KOPT-K1 (cell line): ENCODE results near the gene WBP2.
"Not testable (repeated sequence)": the region's sequence is repeated elsewhere in the genome, so short reads cannot be mapped to it uniquely, and the experiment has no call there.

Experiments used
- H3K27ac ChIP-seq: fragments of 200-600 bp; sonication (generic); 2 replicates; pipeline ENCODE4 v1.5.1; 2016; ENCODE audit warnings: antibody characterized with exemption, mild to moderate bottlenecking, low read depth, low read length; ENCODE audit not compliant: poor library complexity, severe bottlenecking
- H3K36me3 ChIP-seq: fragments of 200-600 bp; sonication (generic); 2 replicates; pipeline ENCODE4 v1.5.1; 2017; ENCODE audit warnings: antibody characterized with exemption, mild to moderate bottlenecking, low read length, moderate library complexity; ENCODE audit not compliant: insufficient read depth
- H3K9me3 ChIP-seq: fragments of 200-600 bp; sonication (generic); 2 replicates; pipeline ENCODE4 v1.5.1; 2017; ENCODE audit warnings: antibody characterized with exemption, low read length, mild to moderate bottlenecking; ENCODE audit not compliant: insufficient read depth, poor library complexity, severe bottlenecking

The WBP2 gene

GRCh38 chr17:75812096-75813013 lies 42.8 kb downstream of the WBP2 start:
- H3K27ac ChIP-seq = no peak overlapping the region
- peaks cover 93% of the 10 kb centered on the region for H3K36me3 ChIP-seq
- no peaks in the 10 kb centered on the region for H3K9me3 ChIP-seq

DNA sequence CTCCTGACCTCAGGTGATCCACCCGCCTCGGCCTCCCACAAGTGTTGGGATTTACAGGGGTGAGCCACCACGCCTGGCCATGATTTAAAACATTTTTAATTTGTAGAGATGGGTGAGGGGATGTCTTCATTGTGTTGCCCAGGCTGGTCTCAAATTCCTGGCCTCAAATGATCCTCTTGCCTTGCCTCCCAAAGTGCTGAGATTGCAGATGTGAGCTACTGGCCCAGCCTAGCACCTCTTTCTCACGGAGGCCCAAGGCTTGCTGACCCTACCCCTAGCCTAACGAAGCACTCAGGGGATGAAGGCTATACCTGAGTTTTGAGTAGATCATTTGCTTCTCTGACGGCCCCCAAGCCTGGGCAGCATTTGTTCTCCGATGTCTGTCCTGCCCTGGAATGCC lies 44.0 kb downstream of the WBP2 start:
- no peaks in the 10 kb centered on the region for H3K9me3 ChIP-seq
- H3K36me3 ChIP-seq = peaks cover 81% of the 10 kb centered on the region
- no peak overlapping the region for H3K27ac ChIP-seq

GRCh38 chr17:75810756-75811155 lies 44.4 kb downstream of the WBP2 start:
- H3K36me3 ChIP-seq = peaks cover 78% of the 10 kb centered on the region
- not testable (repeated sequence) for H3K9me3 ChIP-seq, H3K27ac ChIP-seq

DNA sequence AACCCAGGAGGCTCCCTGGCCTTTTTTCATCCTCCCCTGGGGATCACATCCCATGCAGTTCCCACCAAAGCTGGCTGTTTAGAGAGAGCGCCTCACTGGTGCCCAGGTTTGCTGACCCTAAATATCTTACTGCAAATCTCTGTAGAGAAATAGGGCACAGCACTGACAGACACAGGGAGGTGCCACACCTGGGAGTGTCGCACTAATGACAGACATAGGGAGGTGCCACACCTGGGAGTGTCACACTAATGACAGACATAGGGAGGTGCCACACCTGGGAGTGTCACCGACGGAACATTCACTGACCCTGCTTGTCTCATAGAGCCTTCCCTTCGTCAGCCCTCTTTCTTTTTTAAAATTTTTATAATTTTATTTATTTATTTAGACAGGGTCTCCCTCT lies 44.9 kb downstream of the WBP2 start:
- H3K9me3 ChIP-seq = no peaks in the 10 kb centered on the region

DNA sequence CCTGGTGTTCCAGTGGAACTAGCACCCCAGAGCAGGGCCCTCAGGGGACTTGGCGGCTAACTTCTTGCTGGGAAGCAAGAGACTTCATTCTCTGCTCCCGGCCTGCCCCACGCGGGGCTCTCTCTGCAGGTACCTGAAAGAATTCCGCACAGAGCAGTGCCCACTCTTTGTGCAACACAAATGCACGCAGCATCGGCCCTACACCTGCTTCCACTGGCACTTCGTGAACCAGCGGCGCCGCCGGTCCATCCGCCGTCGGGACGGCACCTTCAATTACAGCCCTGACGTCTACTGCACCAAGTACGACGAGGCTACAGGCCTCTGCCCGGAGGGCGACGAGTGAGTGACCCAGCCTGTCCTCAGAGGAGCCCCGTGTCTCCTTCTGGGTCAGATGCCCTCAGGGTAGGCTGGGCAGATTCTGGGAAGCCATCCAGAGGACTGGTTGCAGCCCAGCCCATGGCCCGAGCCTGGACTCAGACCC lies 45.5 kb downstream of the WBP2 start:
- Histone ChIP-seq H3K36me3 (peaks cover 68% of the 10 kb centered on the region), H3K27ac (no peak overlapping the region)

More for the DNA sequence above, 44.9 kb downstream of the WBP2 start:
- peaks cover 73% of the 10 kb centered on the region for H3K36me3 ChIP-seq
- H3K27ac ChIP-seq = no peak overlapping the region

GRCh38 chr17:75808905-75809621 lies 46.1 kb downstream of the WBP2 start:
- no peak overlapping the region for H3K27ac ChIP-seq
- peaks cover 66% of the 10 kb centered on the region for H3K36me3 ChIP-seq
- H3K9me3 ChIP-seq = no peaks in the 10 kb centered on the region

More for the DNA sequence above, 45.5 kb downstream of the WBP2 start:
- H3K9me3 ChIP-seq = no peaks in the 10 kb centered on the region

GRCh38 chr17:75808549-75808904 lies 46.6 kb downstream of the WBP2 start:
- Histone ChIP-seq H3K9me3 (no peaks in the 10 kb centered on the region), H3K36me3 (peaks cover 66% of the 10 kb centered on the region), H3K27ac (no peak overlapping the region)

- peaks cover 65% of the 10 kb centered on the region for H3K36me3 ChIP-seq
- no peak overlapping the region for H3K27ac ChIP-seq
- H3K9me3 ChIP-seq = no peaks in the 10 kb centered on the region
These were observed 47.3 kb downstream of the WBP2 start for GRCh38 chr17:75807861-75808260.

- Histone ChIP-seq H3K9me3 (no peaks in the 10 kb centered on the region), H3K27ac (no peak overlapping the region), H3K36me3 (peaks cover 64% of the 10 kb centered on the region)
These were observed 48.2 kb downstream of the WBP2 start for GRCh38 chr17:75806822-75807500.

DNA sequence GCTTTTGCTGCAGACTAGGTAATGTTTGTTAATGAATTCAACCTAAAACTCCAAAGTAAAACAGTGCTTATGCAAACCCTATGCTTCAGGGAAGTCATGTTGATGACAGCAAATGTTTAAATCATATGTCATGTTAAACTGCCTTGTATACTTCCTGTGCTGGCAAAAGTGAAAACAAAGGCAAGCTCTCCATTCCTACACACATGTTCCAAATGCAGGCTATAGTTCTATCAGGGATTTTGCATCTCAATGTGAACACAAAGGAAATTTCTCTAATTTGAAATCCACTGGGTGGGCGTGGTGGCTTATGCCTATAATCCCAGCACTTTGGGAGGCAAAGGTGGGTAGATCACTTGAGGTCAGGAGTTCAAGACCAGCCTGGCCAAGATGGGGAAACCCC lies 51.3 kb downstream of the WBP2 start:
- no peaks in the 10 kb centered on the region for H3K9me3 ChIP-seq
- H3K36me3 ChIP-seq = peaks cover 62% of the 10 kb centered on the region
- H3K27ac ChIP-seq = no peak overlapping the region

- Histone ChIP-seq H3K36me3 (peaks cover 94% of the 10 kb centered on the region), H3K27ac (no peak overlapping the region)
These were observed 55.7 kb downstream of the WBP2 start for GRCh38 chr17:75799402-75799801.

GRCh38 chr17:75795820-75796607 lies 59.1 kb downstream of the WBP2 start:
- H3K27ac ChIP-seq = no peak overlapping the region
- peaks cover 96% of the 10 kb centered on the region for H3K36me3 ChIP-seq
- H3K9me3 ChIP-seq = no peaks in the 10 kb centered on the region

More at GRCh38 chr17:75799402-75799801, 55.7 kb downstream of the WBP2 start:
- H3K9me3 ChIP-seq = no peaks in the 10 kb centered on the region
